Testis (tissue), 3 donors: Measurements from ENCODE around the gene F5. TPM values are rescaled to one million over a fixed set of nuclear protein-coding genes. Genes with fewer than 3 reads are reported as not detected.

Source experiments
- DNase-seq: peaks from one replicate; pipeline ENCODE4 v3.0.0-alpha.2; 2019
- H3K27ac ChIP-seq, 2 donors: fragments of 200-600 bp; sonication (generic); one replicate each; pipeline ENCODE4 v1.5.1; 2019
- H3K27me3 ChIP-seq: fragments of 200-600 bp; sonication (generic); one replicate; pipeline ENCODE4 v1.5.1; 2019
- H3K36me3 ChIP-seq: fragments of 200-600 bp; sonication (generic); one replicate; pipeline ENCODE4 v1.5.1; 2017; ENCODE audit warnings: low read depth; ENCODE audit errors: missing control alignments
- H3K4me1 ChIP-seq: fragments of 200-600 bp; sonication (generic); one replicate; pipeline ENCODE4 v1.5.1; 2019
- H3K4me3 ChIP-seq, 2 donors: fragments of 200-600 bp; sonication (generic); one replicate each; pipeline ENCODE4 v1.5.1; 2017 to 2019
- H3K9me3 ChIP-seq: fragments of 200-600 bp; sonication (generic); one replicate; pipeline ENCODE4 v1.5.1; 2017
- POLR2A ChIP-seq: fragments of 450-650 bp; IDR thresholded peaks from one replicate; pipeline ENCODE4 v1.6.1; 2017; ENCODE audit warnings: antibody characterized with exemption, mild to moderate bottlenecking, moderate library complexity
- WGBS, 2 donors: methylation state at CpG; one replicate each; pipeline ENCODE4 v1.1.5; 2018; 5-methylcytosine and 5-hydroxymethylcytosine counted together
- intact Hi-C: fragments of 100-400 bp; cut with DNase I; formaldehyde crosslinking; loops from one replicate; pipeline ENCODE4 v1.15.1; 2023; ENCODE audit warnings: low total_unique reads
- polyA plus RNA-seq: library from polyadenylated mRNA; stranded (reverse); fragments of 350-450 nt; fragmentation: Illumina TruSeq; extraction: RNeasy Lipid Tissue Mini Kit (QIAGEN cat#74804); gene quantifications from one replicate; pipeline ENCODE4 v1.2.3, GENCODE V29; 2014; ENCODE audit warnings: low read depth, low replicate concordance; ENCODE audit not compliant: insufficient read depth
- total RNA-seq, 2 donors: library from RNA; depleted of rRNA; stranded (reverse); fragments of >200 nt; gene quantifications; one replicate each; pipeline ENCODE4 v1.2.3, GENCODE V29; 2016
- TF ChIP-seq, protein P1 (sequence below), 3 experiments: fragments of 450-650 bp in 2 of 3; fragments of 200-600 bp in 1 of 3; sonication (generic) in 1 of 3; IDR thresholded peaks; one replicate each; pipeline ENCODE4 v1.5.1; 2016 to 2019; ENCODE audit warnings: antibody characterized with exemption in 3 of 3, mild to moderate bottlenecking in 2 of 3, moderate library complexity in 1 of 3

The F5 gene
- total and polyA plus RNA-seq, 3 donors from 2014 or later = 0.63 to 5.2 (median 2.0) TPM

GRCh38 chr1:169485431-169486280 lies 100.6 kb downstream of the F5 start, which contains the start of gene SLC19A2:
SLC19A2 (minus strand) TSS chr1:169485944; CDS start chr1:169485766, 178 bp downstream.
- WGBS, 2 donors = 0% methylated on average over 21 to 83 of the region's 85 CpGs
- TF ChIP-seq POLR2A = peak; percentile 87
- TF ChIP-seq, protein P1, sequence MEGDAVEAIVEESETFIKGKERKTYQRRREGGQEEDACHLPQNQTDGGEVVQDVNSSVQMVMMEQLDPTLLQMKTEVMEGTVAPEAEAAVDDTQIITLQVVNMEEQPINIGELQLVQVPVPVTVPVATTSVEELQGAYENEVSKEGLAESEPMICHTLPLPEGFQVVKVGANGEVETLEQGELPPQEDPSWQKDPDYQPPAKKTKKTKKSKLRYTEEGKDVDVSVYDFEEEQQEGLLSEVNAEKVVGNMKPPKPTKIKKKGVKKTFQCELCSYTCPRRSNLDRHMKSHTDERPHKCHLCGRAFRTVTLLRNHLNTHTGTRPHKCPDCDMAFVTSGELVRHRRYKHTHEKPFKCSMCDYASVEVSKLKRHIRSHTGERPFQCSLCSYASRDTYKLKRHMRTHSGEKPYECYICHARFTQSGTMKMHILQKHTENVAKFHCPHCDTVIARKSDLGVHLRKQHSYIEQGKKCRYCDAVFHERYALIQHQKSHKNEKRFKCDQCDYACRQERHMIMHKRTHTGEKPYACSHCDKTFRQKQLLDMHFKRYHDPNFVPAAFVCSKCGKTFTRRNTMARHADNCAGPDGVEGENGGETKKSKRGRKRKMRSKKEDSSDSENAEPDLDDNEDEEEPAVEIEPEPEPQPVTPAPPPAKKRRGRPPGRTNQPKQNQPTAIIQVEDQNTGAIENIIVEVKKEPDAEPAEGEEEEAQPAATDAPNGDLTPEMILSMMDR (IDR thresholded peaks at IDR 0.05) = peak in 1 of 3 experiments; percentile 23
- H3K9me3 ChIP-seq = no peaks in the 10 kb centered on the region

GRCh38 chr1:169484683-169485430 lies 101.4 kb downstream of the F5 start:
- peak; percentile 66 for DNase-seq
- 7 to 10% methylated on average over 15 of the region's 15 CpGs for WGBS, 2 donors

More at GRCh38 chr1:169485431-169486280, 100.6 kb downstream of the F5 start, which contains the start of gene SLC19A2:
- H3K36me3 ChIP-seq = no peaks in the 10 kb centered on the region
- intact Hi-C loops = no loop called here
- H3K4me1 ChIP-seq = peaks cover 13% of the 10 kb centered on the region
- H3K27ac ChIP-seq = peak within 1 kb of the TSS; percentile 93 to 98
- peak; percentile 99 for DNase-seq
- no peaks in the 10 kb centered on the region for H3K27me3 ChIP-seq
- H3K4me3 ChIP-seq = peak within 1 kb of the TSS; percentile 83 to 84

DNA sequence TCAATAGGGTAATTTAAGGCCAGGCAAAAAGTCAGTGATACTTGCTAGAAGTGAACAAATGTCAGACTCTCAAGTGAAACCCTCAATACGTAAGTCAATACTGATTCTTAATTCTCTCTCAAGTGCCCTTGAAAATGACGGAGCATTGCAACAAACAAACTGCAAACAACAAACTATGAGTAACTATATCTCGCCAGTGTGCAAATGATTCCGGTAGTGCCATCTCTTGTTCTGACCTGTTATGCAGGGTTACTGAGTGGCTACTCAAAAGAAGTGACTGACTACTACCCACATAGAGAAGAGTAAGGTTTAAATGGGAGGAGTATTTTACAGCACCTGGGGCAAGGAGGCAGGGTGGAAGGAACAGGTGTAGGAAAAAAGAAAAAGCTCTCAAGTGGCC lies 102.2 kb downstream of the F5 start:
- Histone ChIP-seq H3K4me1 (peaks cover 13% of the 10 kb centered on the region), H3K27ac (peak overlapping the region; percentile 93 to 98), H3K27me3 (no peaks in the 10 kb centered on the region), H3K9me3 (no peaks in the 10 kb centered on the region), H3K4me3 (peak overlapping the region; percentile 83 to 84), H3K36me3 (no peaks in the 10 kb centered on the region)
- intact Hi-C loops = no loop called here
- TF ChIP-seq, protein P1 (IDR thresholded peaks at IDR 0.05) = no peak
- TF ChIP-seq POLR2A = no peak
- DNase-seq = no peak
- 51 to 55% methylated on average over 4 of the region's 4 CpGs for WGBS, 2 donors

More at GRCh38 chr1:169484683-169485430, 101.4 kb downstream of the F5 start:
- H3K27me3 ChIP-seq = no peaks in the 10 kb centered on the region
- H3K9me3 ChIP-seq = no peaks in the 10 kb centered on the region
- H3K4me1 ChIP-seq = peaks cover 13% of the 10 kb centered on the region
- peak overlapping the region; percentile 93 to 98 for H3K27ac ChIP-seq
- no peaks in the 10 kb centered on the region for H3K36me3 ChIP-seq
- peak overlapping the region; percentile 83 to 84 for H3K4me3 ChIP-seq
- intact Hi-C loops = no loop called here
- TF ChIP-seq, protein P1 (IDR thresholded peaks at IDR 0.05) = no peak
- no peak for TF ChIP-seq POLR2A

DNA sequence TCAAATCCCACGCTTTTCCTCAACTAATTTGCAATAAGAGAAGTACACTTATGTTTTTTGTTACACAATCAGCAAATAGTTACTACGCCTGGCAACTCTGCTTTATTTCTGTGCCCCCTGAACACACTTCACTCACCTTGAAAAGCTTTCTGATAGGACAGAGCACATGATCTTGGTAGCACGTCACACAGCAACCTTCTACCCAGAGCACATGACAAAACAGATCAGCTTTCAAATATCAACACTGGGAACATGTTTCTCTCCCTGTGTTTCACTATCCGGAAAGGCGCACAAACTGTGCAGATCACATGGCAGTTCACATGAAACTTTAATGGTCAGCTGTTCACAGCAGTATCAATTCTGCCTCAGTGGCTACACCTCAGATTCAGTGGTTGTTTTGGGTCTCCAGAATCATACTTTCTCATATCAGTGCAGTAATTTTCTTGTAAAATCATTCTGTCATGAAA lies 102.7 kb downstream of the F5 start:
- H3K27ac ChIP-seq = peak overlapping the region; percentile 93 to 98
- intact Hi-C loops = no loop called here
- H3K36me3 ChIP-seq = no peaks in the 10 kb centered on the region
- peaks cover 13% of the 10 kb centered on the region for H3K4me1 ChIP-seq
- WGBS, 2 donors = 36 to 61% methylated on average over 5 of the region's 5 CpGs
- H3K4me3 ChIP-seq = peak overlapping the region; percentile 7 to 84
- peak; percentile 78 for DNase-seq
- TF ChIP-seq, protein P1 (IDR thresholded peaks at IDR 0.05) = no peak
- TF ChIP-seq POLR2A = no peak
- no peaks in the 10 kb centered on the region for H3K27me3 ChIP-seq
- H3K9me3 ChIP-seq = no peaks in the 10 kb centered on the region
